ENCODE data around the gene F8A2. TPM values are rescaled to one million over a fixed set of nuclear protein-coding genes. Genes with fewer than 3 reads are reported as not detected.

Gene F8A2
- total RNA-seq, result not detected in 2 replicates

GRCh38 chrX:155381843-155382528 is at the start of gene F8A2:
Gene F8A2, plus strand, starts transcription at chrX:155382095. Its CDS starts 20 bp downstream, at chrX:155382115.

GRCh38 chrX:155334486-155335336 is 47.2 kb upstream of the F8A2 start, which contains the start of gene CLIC2:
Gene CLIC2, minus strand, starts transcription at chrX:155334614. Its CDS starts 187 bp downstream, at chrX:155334427.

Other genes starting within 250 kb of the F8A2 start
- gene VBP1, start 165.6 kb upstream of the F8A2 start, total RNA-seq, result 52.3 and 63.2 TPM in 2 replicates
- gene RAB39B, start 117.6 kb upstream of the F8A2 start, total RNA-seq, result not detected in 2 replicates
- gene CLIC2, start 47.5 kb upstream of the F8A2 start, total RNA-seq, result not detected in 2 replicates
- 0.33 and 5.3 TPM in 2 replicates for gene F8A3, start 76.5 kb downstream of the F8A2 start, total RNA-seq
- gene SPRY3, start 230.5 kb downstream of the F8A2 start, total RNA-seq, result 0.05 and 0.21 TPM in 2 replicates
- 6.0 and 10.0 TPM in 2 replicates for gene TMLHE, start 230.9 kb downstream of the F8A2 start, total RNA-seq

Measured in airway epithelial cell (primary cell).